NCI-H1105 treated with DMSO at 0.1 percent for 48 hours (cell line): ENCODE results near the gene CNIH1.
"Not testable (repeated sequence)": the region's sequence is repeated elsewhere in the genome, so short reads cannot be mapped to it uniquely, and the experiment has no call there.

Experiments
- DNase-seq: peaks from one replicate; lab custom pipeline; 2025; lab: John Stamatoyannopoulos, UW

CNIH1 gene

DNA sequence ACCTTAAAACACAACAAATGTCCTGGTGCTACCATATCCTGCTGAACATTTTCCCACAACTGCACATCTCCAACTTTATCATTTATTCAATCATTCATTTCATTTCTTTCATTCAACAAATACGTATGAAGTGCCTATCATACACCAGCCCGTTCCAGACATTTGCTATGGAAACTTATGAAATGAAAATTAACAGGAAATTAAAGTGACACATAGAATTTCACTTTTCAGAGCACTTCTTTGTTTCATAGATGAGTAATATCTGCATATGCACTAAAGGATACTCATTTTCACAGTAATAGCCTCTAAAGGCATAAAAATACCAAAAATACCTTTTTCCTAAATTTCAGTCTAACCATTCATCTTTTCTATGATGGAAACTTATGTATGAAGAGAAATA is 12.6 kb downstream of the CNIH1 start:
- DNase-seq: no peak

DNA sequence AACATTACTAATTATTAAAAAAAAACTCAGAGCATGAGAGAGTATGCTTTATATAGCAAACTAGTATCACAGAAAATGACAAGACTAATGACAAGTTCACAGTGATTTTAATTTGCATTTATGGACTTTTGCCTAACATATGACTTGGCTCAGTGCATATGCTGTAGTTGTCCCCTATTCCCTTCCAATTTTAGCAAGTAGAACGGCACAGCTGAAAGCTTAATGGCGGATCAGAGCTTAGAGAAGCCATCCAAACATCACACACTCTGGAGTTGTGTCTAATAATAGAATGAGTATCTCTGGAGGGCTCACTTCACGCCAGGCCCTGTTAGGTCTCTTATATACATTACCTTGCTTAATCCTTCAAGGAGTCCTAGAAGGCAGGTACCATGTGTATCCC is 13.3 kb downstream of the CNIH1 start:
- no peak for DNase-seq

DNA sequence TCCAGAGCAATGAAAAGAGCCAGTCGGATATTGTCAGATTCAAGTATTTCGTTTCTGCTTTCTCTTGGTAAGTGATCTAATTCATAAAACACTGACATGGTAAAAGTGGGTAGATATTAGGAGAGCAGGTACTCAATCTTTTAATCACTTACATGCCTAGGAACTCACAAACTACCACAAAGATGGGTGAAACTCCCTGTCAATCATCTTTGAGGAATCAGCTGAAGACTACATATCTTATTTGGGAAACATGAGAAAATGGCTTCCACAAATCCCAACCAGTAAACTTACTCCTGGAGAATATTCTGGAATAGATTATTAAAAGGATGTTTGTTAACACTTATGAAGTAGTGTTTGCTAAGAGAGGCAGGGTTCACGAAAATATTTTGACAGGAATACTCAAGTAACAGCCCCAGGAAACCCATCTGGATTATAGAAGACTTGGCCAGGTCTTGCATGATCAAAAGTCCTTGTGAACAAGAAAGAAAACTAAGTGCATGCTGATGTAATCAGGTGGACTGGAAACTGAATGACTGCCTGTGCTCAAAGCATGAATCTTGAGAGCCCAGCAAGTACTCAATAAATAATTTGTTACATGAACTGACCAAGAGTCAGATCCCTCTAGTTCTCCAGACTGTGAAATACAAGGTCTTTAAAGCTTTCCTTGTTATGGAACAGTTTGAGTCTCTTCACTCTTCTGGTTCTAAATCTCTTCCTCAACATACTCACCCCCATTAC is 15.5 kb downstream of the CNIH1 start:
- DNase-seq: no peak

DNA sequence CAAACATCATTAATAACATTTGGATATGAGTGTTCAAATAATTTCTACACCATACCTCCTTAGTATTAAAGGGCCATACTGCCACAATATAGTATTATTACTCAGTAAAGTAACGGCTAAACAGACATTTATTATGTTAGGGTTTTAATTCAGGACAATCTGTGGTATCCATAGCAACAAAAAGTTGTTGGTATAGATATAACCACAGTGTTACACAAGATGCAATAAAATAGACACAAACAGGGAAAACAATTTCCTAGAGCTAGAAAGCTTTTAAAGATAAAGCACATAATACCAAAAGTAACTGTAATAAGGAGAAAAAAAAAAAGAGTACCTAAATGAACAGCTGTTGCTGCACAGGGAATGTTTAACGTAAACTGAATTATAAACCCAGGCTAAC is 16.1 kb downstream of the CNIH1 start:
- no peak for DNase-seq

DNA sequence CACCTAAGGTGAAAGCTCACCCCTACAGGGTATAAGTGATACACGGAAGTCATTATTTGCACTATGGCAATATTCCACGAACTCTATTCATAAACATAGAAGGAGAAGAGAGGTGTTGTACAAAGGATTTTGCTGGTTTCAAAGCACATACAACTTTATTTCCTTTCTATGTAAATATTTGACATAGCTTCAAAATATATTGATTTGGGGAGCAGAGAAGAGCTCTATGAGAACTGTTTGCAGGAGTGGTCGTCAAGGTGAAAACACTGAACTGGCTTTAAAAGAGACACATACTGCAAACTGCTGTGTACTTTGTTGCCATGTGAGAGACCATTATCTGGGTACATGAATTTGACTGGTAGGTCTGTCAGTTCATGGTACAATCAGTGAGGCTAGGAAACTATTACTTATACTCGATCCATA is 16.7 kb downstream of the CNIH1 start:
- DNase-seq: no peak

DNA sequence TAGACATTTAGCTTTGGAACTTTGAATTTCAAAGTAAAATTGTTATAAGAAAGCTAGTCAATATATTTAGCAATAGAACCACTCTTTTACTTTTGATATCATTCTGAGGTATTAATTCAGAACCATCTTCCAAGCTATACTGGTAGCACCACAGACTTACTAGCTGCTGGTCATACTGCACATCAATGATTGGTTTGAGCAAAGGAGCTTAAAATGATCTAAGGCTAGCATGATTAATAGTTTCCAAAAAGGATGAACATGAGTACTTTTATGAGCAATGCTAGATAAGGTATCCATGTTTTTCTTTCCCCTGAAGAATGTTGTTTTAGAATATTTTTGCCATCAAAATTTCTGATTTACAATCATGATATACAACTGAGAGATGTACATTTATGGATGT is 17.2 kb downstream of the CNIH1 start:
- DNase-seq: no peak

DNA sequence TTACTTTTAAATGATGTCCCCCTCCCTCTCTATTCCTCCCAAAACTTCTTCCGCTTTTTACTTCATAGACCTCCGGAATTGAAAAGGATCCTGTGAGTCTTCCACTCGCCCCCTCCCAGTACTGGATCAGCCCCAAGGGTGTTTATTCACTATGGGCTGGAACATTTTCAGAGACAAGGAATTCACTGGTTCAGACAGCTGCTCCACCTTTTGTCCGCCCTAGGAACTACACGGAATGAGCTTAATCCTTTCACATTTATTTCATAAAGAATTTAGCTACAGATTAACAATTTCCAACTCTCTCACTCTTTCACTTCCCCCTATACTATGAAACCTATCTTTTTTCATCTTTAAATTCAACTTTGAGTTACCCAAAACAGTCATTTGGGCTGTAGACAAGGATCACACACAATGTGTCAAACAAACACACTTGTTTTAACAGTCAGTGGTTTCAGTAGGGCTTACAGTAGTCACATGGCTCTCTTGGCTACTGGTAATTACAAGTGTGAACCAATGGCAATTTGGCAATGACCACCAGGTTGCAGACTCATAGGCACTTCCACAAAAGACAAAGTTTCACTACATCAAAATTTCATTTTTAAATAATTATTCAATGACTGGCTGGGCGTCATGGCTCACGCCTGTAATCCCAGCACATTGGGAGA is 20.6 kb downstream of the CNIH1 start:
- no peak for DNase-seq

DNA sequence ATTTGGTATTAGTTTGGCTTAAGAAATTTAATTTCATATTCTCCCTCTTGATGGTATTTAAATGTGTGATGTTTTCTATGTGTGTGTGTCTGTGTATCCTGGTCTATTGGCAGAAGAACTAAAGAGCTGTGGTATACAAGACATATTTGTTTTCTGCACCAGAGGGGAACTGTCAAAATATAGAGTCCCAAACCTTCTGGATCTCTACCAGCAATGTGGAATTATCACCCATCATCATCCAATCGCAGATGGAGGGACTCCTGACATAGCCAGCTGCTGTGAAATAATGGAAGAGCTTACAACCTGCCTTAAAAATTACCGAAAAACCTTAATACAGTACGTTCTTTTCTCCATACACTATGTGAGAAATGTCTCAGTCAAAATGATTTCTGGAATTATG is 29.8 kb downstream of the CNIH1 start:
- no peak for DNase-seq

DNA sequence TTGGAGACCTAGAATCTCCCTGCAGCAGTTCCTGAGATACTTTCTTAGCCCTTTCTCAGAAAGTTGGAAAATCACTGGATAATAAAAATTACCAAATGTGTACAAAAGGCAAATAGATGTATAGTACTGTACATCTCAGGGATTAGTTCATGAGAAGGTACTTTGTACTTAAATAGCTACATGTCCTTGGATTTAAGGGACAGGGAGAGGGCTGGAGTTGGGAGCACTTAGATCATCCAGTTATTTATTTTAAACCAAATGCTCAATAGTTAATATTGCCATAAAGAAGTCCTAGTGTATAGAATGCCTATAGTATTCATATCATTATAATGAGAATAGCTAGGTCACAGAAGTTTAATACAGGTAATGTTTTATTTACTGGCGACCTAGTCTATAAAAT is 31.0 kb downstream of the CNIH1 start:
- DNase-seq: no peak

DNA sequence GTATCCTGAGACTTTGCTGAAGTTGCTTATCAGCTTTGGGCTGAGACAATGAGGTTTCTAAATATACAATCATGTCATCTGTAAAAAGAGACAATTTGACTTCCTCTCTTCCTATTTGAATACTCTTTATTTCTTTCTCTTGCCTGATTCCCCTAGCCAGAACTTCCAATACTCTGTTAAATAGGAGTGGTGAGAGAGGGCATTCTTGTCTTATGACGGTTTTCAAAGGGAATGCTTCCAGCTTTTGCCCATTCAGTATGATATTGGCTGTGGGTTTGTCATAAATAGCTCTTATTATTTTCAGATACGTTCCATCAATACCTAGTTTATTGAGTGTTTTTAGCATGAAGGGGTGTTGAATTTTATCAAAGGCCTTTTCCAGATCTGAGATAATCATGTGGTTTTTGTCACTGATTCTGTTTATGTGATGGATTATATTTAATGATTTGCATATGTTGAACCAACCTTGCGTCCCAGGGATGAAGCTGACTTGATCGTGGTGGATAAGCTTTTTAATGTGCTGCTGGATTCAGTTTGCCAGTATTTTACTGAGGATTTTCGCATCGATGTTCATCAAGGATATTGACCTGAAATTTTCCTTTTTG is 37.7 kb downstream of the CNIH1 start:
- DNase-seq: not testable (repeated sequence)

DNA sequence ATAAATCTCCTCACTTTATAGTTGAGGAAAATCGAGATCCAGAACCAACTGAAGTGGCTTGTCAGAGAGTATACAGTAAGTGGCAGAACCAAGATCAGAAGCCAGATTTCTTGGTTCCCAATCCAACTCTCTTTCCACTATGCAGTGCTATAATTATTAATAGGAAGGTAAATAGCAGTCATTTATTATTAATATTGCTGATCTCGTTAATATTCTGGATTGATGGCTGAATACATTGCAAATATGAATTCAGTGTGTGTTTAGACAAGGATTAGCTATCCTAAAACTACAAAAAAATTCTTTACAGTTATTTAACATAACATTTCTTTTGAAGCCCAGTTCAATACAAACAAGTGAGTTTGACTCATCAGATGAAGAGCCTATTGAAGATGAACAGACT is 41.6 kb downstream of the CNIH1 start:
- DNase-seq: no peak

DNA sequence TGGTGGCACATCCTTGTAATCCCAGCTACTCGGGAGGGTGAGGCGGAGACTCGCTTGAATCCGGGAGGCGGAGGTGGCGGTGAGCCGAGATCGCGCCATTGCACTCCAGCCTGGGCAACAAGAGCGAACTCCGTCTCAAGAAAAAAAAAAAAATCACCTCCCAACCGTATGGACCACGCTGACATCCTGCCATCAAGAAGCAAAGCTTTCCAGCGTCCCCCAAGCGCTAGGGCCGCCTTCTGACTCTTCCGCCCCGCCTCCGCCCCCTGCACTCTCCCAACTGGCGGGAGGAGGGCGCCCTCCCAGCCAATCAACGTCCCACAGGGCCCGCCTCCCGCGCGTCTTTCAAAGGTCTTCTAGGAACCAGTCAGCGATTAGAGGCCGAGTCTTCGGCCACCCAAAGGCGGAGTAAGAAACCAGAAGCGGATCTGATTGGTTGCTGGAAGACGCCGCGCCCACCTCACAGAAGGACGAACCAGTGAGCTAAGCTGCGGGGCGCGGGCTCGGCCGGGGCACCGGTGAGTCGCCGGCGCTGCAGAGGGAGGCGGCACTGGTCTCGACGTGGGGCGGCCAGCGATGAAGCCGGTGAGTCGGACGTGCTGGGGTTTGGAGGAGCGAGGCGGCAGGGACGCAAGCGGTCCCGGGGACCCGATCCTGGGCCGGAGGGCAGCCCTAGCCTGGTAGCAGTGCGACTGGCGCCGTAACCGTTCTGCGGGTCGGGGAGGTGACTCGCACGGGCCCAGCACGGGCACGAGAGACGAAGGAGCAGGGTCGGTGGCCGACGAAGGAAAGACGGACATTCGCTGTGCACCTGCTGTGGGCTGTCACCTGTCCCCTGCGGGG is 44.5 kb downstream of the CNIH1 start, which contains the start of gene CDKN3:
Gene CDKN3 (plus strand): TSS at position 515 of the 843 bp plus-strand sequence. CDS start 62 bp downstream, at position 577.
- peak; percentile 98 for DNase-seq

DNA sequence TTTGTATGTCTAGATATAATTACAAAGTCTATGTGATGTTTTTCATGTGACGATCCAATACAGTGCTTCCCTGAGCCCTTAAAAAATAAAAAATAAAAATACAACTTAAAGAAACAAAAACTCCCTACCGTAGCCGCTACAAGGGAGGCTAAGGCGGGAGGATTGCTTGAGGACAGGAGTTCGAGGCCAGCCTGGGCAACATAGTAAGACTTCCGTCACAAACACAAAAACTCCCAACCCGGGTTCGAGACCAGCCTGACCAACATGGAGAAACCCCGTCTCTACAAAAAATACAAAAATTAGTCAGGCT is 45.0 kb downstream of the CNIH1 start:
- DNase-seq: no peak

DNA sequence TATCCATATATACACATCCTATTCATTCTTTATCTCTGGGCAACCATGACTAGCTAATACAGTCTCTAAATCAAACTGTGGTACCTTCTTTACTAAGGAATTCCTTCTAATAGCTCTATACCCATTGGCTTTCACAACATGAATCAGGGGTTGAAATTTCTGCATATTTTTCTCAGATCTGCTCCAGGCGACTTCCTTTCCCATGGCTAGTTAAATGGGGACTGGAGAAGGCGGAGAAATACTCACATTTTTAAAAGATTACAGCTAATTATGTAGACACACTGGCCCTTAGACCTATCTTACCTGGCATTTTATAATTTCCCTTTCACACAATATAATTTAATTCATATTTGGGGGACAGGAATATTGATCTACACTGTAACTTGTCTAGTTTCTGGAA is 45.5 kb downstream of the CNIH1 start:
- no peak for DNase-seq

DNA sequence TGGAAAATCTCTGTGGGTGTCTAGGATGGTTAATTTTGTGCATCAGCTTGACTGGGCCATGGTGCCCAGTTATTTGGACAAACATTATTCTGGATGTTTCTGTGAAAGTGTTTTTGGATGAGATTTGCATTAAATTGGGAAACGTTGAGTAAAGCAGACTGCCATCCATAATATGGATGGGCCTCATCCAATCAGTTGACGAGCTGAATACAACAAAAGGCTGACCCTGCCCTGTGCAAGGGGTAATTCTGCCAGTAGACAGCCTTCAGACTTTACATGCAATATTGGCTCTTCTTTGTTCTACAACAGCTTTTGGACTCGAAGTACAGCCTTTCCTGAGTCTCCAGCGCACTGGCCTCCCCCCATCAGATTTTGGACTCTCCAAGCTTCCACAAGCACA is 45.9 kb downstream of the CNIH1 start:
- DNase-seq: no peak

DNA sequence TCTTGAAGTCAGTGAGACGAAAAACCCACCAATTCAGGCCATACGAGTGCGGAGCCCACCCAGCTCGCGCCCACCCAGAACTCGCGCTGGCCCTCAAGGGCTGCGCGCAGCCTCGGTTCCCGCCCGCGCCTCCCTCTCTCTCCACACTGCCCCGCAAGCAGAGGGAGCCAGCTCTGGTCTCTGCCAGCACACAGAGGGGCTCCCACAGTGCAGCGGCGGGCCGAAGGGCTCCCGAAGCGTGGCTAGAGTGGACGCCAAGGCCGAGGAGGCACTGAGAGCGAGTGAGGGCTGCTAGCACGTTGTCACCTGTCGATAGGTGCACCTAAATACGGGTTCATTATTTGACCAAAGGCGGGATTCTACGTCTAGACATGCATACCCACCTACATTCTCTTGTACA is 46.6 kb downstream of the CNIH1 start:
- no peak for DNase-seq

DNA sequence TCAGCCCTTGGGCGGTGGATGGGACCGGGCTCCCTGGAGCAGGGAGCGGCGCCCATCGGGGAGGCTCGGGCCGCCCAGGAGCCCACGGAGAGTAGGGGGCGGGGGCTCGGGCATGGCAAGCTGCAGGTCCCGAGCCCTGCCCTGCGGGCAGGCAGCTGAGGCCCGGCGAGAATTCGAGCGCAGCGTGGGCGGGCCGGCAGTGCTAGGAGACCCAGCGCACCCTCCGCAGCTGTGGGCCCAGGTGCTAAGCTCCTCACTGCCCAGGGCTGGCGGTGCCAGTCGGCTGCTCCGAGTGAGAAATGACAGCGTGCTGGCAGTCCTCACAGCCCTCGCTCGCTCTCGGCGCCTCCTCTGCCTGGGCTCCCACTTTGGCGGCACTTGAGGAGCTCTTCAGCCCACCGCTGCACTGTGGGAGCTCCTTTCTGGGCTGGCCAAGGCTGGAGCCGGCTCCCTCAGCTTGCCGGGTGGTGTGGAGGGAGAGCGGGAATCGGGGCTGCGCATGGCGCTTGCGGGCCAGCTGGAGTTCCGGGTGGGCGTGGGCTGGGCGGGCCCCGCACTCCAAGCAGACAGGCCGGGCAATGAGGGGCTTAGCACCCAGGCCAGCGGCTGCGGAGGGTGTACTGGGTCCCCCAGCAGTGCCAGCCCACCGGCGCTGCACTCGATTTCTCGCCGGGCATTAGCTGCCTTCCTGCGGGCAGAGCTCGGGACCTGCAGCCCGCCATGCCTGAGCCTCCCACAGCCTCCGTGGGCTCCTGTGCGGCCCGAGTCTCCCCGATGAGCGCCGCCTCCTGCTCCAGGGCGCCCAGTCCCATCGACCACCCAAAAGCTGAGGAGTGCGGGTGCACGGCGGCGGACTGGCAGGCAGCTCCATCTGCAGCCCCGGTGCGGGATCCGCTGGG is 47.9 kb downstream of the CNIH1 start:
- DNase-seq: not testable (repeated sequence)

DNA sequence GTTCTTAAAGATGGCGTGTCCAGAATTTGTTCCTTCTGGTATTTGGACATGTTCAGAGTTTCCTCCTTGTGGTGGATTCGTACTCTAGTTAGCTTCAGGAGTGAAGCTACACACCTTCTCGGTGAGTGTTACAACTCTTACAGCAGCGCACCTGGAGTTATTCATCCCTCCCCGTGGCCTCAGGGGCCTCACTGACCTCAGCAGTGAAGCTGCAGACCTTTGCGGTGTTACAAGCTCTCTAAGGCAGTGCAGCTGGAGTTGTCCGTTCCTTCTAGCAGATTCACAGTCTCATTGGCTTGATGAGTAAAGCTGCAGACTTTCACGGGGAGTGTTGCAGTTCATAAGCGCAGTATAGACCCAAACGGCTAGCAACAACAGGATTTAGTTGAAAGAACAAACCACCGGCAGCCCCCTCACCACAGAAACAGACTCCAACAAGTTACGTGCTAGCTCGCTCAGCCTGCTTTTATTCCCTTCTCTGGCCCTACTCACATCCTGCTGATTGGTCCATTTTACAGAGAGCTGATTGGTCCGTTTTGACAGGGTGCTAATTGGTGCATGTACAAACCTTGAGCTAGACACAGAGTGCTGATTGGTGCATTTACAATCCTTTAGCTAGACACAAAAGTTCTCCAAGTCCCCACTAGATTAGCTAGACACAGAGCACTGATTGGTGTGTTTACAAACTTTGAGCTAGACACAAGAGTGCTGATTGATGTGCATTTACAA is 48.9 kb downstream of the CNIH1 start:
- DNase-seq: no peak

DNA sequence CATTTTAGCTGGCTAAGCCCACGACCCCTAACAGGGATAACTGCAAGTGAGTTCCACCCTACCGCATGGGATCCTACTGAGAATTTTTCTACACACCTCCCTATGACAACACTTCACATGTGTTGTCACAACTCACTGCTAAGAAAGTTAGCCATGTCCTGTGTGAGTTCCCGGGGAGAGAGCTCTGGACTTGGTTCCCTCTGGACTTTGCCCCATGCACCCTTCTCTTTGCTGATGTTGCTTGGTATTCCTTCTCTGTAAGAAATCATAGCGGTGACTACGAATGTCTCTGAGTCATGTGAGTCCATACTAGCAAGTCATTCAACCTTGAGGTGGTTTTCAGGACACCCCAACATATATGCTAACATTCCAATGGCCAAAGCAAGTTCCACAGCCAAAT is 53.8 kb downstream of the CNIH1 start:
- no peak for DNase-seq

DNA sequence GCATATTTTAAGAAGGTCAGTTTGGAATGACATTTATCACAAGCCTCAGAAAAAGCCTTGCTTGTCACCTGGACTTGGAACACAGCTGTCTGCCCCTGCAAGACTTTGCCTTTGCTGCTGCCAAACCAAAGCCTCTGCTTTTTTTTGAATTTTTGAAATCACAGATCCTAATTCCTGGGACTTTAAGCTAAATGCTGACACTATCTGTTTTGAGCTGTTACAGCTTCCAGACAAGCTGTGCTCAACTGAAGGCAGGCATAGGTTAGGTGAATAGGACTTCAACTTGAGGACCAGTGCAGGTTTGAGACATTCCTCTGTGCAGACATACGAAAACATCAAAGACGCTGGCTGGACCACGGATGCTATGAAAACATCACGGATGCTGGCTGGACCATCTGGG is 55.6 kb downstream of the CNIH1 start:
- no peak for DNase-seq

DNA sequence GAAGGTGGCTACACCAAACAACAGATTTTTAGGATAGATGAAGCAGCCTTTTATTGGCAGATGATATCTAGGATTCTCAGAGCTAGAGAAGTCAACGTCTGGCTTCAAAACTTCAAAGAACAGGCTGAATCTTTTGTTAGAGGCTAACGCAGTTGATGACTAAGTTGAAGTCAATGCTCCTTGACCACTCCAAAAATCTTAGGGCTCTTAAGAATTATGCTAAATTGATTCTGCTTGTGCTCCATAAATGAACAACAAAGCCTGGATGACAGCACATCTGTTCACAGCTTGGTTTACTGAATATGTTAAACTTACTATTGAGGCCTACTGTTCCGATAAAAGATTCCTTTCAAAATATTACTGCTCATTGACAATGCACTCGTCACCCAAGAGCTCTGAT is 57.3 kb downstream of the CNIH1 start:
- DNase-seq: no peak
